AG04449 (cell line): ENCODE measurements around the gene MYO7B.

ENCODE experiments used
- CTCF ChIA-PET: fragments of 350-600 bp; formaldehyde crosslinking; extraction: SDS; loops from one replicate; lab custom pipeline; 2021; ENCODE audit warnings: antibody characterized with exemption; lab: Yijun Ruan, JAX
- POLR2A ChIA-PET: fragments of 400-600, 350-600 bp; formaldehyde crosslinking; extraction: SDS; loops from one replicate; lab custom pipeline; 2020; ENCODE audit warnings: antibody characterized with exemption, inconsistent platforms; lab: Yijun Ruan, JAX
- DNase-seq: peaks from one replicate; pipeline ENCODE4 v3.0.0-alpha.2; 2010; ENCODE audit warnings: low read depth, low spot score
- H3K4me3 ChIP-seq: 2 replicates; pipeline ENCODE4 v1.5.1; 2011; ENCODE audit warnings: low read depth, mild to moderate bottlenecking, control low read depth, low read length
- CTCF ChIP-seq: IDR thresholded peaks from one replicate; pipeline ENCODE4 v1.5.1; 2011; ENCODE audit warnings: mild to moderate bottlenecking, moderate library complexity, low read length, control low read depth, inconsistent platforms; ENCODE audit not compliant: insufficient read depth; ENCODE audit errors: missing control alignments

Gene MYO7B

GRCh38 chr2:127624756-127625571, 89.5 kb downstream of the MYO7B start:
- no peak for DNase-seq
- ChIA-PET CTCF (no interaction called here), POLR2A (no interaction called here)
- TF ChIP-seq CTCF, result no peak
- no peak overlapping the region for H3K4me3 ChIP-seq

GRCh38 chr2:127625572-127625951, 90.1 kb downstream of the MYO7B start:
- CTCF ChIA-PET, result interaction anchor here (1.1 to 1.6 kb wide), 2 partner anchors 11 to 25 kb away, joined by 4 read pairs; no protein-coding TSS in a partner anchor
- TF ChIP-seq CTCF, result no peak
- POLR2A ChIA-PET, result no interaction called here
- no peak for DNase-seq
- no peak overlapping the region for H3K4me3 ChIP-seq

- no peak for TF ChIP-seq CTCF
- no peak for DNase-seq
- POLR2A ChIA-PET, result no interaction called here
- H3K4me3 ChIP-seq, result no peak overlapping the region
- CTCF ChIA-PET, result interaction anchor here (1.1 to 1.6 kb wide), 2 partner anchors 11 to 24 kb away, joined by 4 read pairs; no protein-coding TSS in a partner anchor
Observed at GRCh38 chr2:127626175-127626574, 90.7 kb downstream of the MYO7B start.

- DNase-seq, result no peak
- no peak overlapping the region for H3K4me3 ChIP-seq
- ChIA-PET POLR2A (no interaction called here), CTCF (interaction anchor here (1.6 kb wide), 1 partner anchor 10 kb away, joined by 4 read pairs; no protein-coding TSS in a partner anchor)
- no peak for TF ChIP-seq CTCF
Observed at GRCh38 chr2:127626917-127627739, 91.6 kb downstream of the MYO7B start.

DNA sequence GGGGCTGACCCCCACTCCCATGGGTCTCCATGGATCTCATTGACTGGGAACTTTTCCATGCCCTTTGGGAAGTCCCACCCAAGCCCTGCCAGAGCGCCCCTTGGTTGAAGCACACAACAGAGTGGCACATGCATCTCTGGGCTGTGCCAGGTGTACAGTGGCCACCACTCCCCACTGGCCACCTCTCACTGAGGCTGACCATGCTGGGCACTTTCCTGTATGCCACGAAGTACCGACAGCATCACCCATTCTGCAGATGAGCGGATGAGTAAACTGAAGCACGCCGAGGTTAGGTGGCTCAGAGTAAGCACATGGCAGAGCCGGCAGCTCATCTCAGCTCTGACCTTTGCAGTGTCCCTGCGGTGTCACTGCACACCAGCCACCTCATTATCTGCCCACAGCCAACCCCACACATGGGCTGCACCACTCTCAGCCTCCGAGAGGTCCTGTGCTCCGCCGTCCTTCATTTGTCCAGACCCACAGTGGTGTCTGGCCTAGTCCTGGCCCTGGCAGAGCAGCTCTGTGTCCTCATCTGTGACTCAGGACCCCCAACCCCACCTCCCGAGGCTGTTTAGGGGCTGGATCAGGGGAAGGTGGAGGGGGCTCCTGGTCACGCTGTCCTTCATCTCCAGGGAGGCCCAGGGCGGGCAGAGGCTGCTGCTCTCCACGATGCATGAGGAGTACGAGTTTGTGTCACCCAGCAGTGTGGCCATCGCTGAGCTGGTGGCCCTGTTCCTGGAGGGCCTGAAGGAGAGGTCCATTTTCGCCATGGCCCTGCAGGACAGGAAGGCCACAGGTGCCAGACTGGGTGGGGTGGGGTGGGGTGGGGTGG, 92.5 kb downstream of the MYO7B start:
- ChIA-PET CTCF (interaction anchor here (1.5 to 1.7 kb wide), 3 partner anchors 10 to 37 kb away, joined by 4 to 6 read pairs (median 5); no protein-coding TSS in a partner anchor), POLR2A (no interaction called here)
- H3K4me3 ChIP-seq, result no peak overlapping the region
- no peak for DNase-seq
- no peak for TF ChIP-seq CTCF
